Subcutaneous abdominal adipose tissue (tissue), 5 donors: Measurements from ENCODE around the gene CCN5.

Experiments
- H3K27ac ChIP-seq: one replicate; pipeline ENCODE4 v1.7.0; 2013; ENCODE audit warnings: low read depth, mild to moderate bottlenecking, inconsistent platforms, low read length, moderate library complexity
- H3K27me3 ChIP-seq, 5 donors: one replicate each; pipeline ENCODE4 v1.7.0; 2013; ENCODE audit warnings: low read length in 5 of 5, inconsistent platforms in 1 of 5; ENCODE audit not compliant: control insufficient read depth in 5 of 5, insufficient read depth in 4 of 5
- H3K36me3 ChIP-seq, 5 donors: one replicate each; pipeline ENCODE4 v1.7.0; 2013; ENCODE audit warnings: low read length in 5 of 5; ENCODE audit not compliant: control insufficient read depth in 5 of 5, insufficient read depth in 5 of 5
- H3K4me1 ChIP-seq, 5 donors: one replicate each; pipeline ENCODE4 v1.7.0; 2013; ENCODE audit warnings: low read length in 5 of 5, mild to moderate bottlenecking in 3 of 5, moderate library complexity in 1 of 5; ENCODE audit not compliant: control insufficient read depth in 5 of 5, insufficient read depth in 5 of 5
- H3K4me3 ChIP-seq, 5 donors: one replicate each; pipeline ENCODE4 v1.7.0; 2013; ENCODE audit warnings: low read length in 5 of 5, low read depth in 1 of 5
- H3K9ac ChIP-seq, 5 donors: one replicate each; pipeline ENCODE4 v1.7.0; 2013; ENCODE audit warnings: low read length in 5 of 5, mild to moderate bottlenecking in 4 of 5, moderate library complexity in 3 of 5
- H3K9me3 ChIP-seq, 5 donors: one replicate each; pipeline ENCODE4 v1.7.0; 2013; ENCODE audit warnings: low read length in 5 of 5; ENCODE audit not compliant: control insufficient read depth in 5 of 5
- donor health status: healthy.
- donor health status: healthy.
- donor health status: healthy.
- donor health status: healthy.
- donor health status: healthy.

CCN5 gene

GRCh38 chr20:44765701-44766347 is 50.7 kb downstream of the CCN5 start:
- Histone ChIP-seq H3K9me3 (peaks cover 0 to 3% (median 0%) of the 10 kb centered on the region in 5 donors), H3K9ac (no peak overlapping the region), H3K4me3 (no peak overlapping the region), H3K36me3 (no peaks in the 10 kb centered on the region), H3K4me1 (peaks cover 0 to 17% (median 5%) of the 10 kb centered on the region in 5 donors), H3K27me3 (peaks cover 3 to 16% (median 10%) of the 10 kb centered on the region in 5 donors), H3K27ac (no peak overlapping the region)

DNA sequence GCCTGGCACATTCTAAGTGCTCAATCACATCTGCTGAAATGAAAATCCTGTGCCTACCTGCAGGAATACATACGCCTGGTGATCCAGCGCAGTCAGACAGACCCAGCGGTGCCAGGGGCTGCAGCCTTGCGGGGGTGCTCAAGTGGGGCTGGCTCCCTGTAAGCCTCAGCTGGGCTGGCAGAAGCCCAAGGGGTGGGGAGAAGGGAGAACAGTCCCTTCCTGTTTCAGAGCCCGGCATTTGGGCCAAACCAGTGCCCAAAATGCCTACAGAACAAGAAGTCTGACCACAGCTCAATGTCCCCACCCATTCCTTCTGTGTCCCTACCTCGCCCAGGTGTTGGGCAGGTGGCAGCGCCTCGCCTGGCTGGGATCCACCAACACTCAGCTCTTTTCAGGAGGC is 53.1 kb downstream of the CCN5 start:
- H3K27ac ChIP-seq = no peak overlapping the region

GRCh38 chr20:44768854-44769480 is 53.8 kb downstream of the CCN5 start:
- Histone ChIP-seq H3K27me3 (peaks cover 14 to 30% (median 24%) of the 10 kb centered on the region in 5 donors), H3K9me3 (peaks cover 0 to 3% (median 0%) of the 10 kb centered on the region in 5 donors)

More for the DNA sequence above, 53.1 kb downstream of the CCN5 start:
- peaks cover 0 to 3% (median 0%) of the 10 kb centered on the region in 5 donors for H3K9me3 ChIP-seq
- no peaks in the 10 kb centered on the region for H3K36me3 ChIP-seq
- H3K4me3 ChIP-seq = no peak overlapping the region
- no peak overlapping the region for H3K9ac ChIP-seq
- H3K27me3 ChIP-seq = peaks cover 7 to 28% (median 23%) of the 10 kb centered on the region in 5 donors
- H3K4me1 ChIP-seq = peaks cover 0 to 1% (median 0%) of the 10 kb centered on the region in 5 donors

GRCh38 chr20:44769481-44769863 is 54.3 kb downstream of the CCN5 start:
- Histone ChIP-seq H3K4me1 (no peaks in the 10 kb centered on the region), H3K9me3 (peaks cover 0 to 3% (median 0%) of the 10 kb centered on the region in 5 donors), H3K27me3 (peaks cover 15 to 30% (median 27%) of the 10 kb centered on the region in 5 donors), H3K27ac (no peak overlapping the region), H3K9ac (no peak overlapping the region), H3K36me3 (no peaks in the 10 kb centered on the region), H3K4me3 (no peak overlapping the region)

More at GRCh38 chr20:44768854-44769480, 53.8 kb downstream of the CCN5 start:
- no peaks in the 10 kb centered on the region for H3K4me1 ChIP-seq
- H3K27ac ChIP-seq = no peak overlapping the region
- no peak overlapping the region for H3K4me3 ChIP-seq
- H3K9ac ChIP-seq = no peak overlapping the region
- H3K36me3 ChIP-seq = no peaks in the 10 kb centered on the region

DNA sequence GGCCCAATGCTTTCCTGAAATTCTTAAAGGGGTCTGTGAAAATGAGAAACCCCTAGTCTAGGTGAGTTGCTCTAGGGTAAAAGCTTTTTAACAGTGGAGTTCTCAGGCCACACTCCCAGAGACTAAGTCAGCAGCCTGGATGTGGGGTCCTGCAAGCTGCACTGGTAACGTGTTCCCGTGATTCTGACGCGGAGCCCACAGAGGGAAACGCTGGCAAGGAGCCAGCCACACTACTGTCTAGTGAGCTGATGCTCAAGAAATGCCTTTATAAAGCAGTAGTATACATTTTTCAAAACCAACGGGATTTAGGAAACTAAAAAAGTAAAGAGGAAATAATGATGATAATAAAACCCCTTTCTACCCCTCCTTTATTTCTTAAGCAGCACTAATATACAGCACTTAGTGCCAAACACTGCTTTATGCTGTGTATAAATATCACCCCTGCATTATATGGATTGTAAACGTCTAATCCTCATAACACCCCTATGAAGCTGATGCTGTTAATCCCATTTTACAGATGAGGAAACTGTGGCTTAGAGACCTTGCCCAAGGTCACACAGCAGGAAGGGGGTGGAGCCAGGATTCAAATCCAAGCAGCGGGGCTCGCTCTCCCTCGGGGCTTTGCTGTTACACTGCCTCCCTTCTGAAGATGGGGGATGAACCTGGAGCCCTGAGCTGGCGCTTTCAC is 55.5 kb downstream of the CCN5 start:
- no peaks in the 10 kb centered on the region for H3K36me3 ChIP-seq
- no peak overlapping the region for H3K9ac ChIP-seq
- peaks cover 15 to 33% (median 27%) of the 10 kb centered on the region in 5 donors for H3K27me3 ChIP-seq
- peaks cover 0 to 3% (median 0%) of the 10 kb centered on the region in 5 donors for H3K9me3 ChIP-seq
- no peaks in the 10 kb centered on the region for H3K4me1 ChIP-seq
- H3K4me3 ChIP-seq = no peak overlapping the region
- no peak overlapping the region for H3K27ac ChIP-seq

DNA sequence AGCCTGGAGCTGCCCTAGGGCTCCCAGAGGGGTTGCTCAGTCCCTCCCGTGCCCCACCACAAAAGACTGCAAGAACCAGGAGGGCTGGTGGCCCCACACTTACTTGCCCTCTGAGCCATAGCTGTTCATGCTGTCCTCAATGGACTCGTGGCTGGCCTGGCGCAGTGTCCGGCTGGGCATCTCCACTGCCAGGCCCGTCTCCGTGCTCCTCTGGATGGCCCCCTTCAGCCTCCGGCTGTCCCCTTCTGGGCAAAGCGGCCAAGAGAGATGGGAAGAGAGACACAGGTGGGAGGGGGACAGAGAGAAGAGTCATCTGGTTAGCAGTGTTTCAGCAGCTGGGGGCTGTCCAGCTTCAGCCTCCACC is 56.0 kb downstream of the CCN5 start:
- H3K4me3 ChIP-seq = no peak overlapping the region
- H3K4me1 ChIP-seq = no peaks in the 10 kb centered on the region
- no peaks in the 10 kb centered on the region for H3K9me3 ChIP-seq
- H3K36me3 ChIP-seq = no peaks in the 10 kb centered on the region
- H3K27ac ChIP-seq = no peak overlapping the region
- no peak overlapping the region for H3K9ac ChIP-seq
- peaks cover 11 to 33% (median 27%) of the 10 kb centered on the region in 5 donors for H3K27me3 ChIP-seq

GRCh38 chr20:44772636-44773035 is 57.5 kb downstream of the CCN5 start:
- H3K36me3 ChIP-seq = no peaks in the 10 kb centered on the region
- H3K4me1 ChIP-seq = no peaks in the 10 kb centered on the region

DNA sequence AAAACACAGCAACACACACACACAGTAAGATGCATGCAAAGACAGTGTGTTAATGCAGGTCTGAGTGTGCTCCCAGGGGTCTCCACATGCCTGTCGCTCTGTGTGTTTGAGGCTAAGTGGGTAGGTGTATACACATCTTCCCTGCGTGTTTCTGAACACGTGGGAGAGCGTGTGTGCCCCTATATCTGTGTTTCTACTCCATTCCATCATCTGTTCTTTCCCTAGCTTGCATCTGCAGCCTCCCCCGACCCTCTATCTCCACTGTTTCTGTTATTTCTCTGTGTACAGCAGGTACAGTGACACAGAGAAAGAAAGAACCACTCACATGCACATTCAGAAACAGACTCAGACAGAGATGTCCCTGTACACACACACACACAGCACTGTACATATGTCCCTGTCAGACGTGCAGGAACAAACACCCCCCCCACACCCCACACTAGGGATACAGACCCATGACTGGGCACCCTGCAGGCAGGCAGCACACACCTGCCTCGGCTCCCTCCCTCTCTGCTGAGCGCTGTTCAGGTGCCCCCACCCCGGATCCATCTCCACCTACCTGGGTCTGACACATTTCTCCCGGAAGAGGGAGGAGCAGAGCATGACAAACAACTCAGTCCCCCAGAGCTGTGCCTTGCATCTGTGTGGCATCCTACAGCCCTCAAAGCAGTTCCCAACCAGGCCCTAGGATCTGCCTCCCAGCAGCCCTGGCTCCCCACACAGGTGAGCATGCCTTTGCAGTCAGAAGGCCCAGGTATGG is 58.1 kb downstream of the CCN5 start:
- no peak overlapping the region for H3K9ac ChIP-seq
- no peak overlapping the region for H3K4me3 ChIP-seq
- H3K4me1 ChIP-seq = no peaks in the 10 kb centered on the region
- H3K9me3 ChIP-seq = no peaks in the 10 kb centered on the region
- H3K36me3 ChIP-seq = no peaks in the 10 kb centered on the region
- peaks cover 11 to 30% (median 21%) of the 10 kb centered on the region in 5 donors for H3K27me3 ChIP-seq
- no peak overlapping the region for H3K27ac ChIP-seq

More at GRCh38 chr20:44772636-44773035, 57.5 kb downstream of the CCN5 start:
- H3K4me3 ChIP-seq = no peak overlapping the region
- peaks cover 11 to 33% (median 24%) of the 10 kb centered on the region in 5 donors for H3K27me3 ChIP-seq
- no peak overlapping the region for H3K27ac ChIP-seq
- H3K9me3 ChIP-seq = no peaks in the 10 kb centered on the region
- H3K9ac ChIP-seq = no peak overlapping the region

- Histone ChIP-seq H3K9me3 (no peaks in the 10 kb centered on the region), H3K4me1 (no peaks in the 10 kb centered on the region), H3K27ac (no peak overlapping the region), H3K36me3 (no peaks in the 10 kb centered on the region), H3K4me3 (no peak overlapping the region), H3K27me3 (peaks cover 7 to 22% (median 11%) of the 10 kb centered on the region in 5 donors), H3K9ac (no peak overlapping the region)
These were observed 61.8 kb downstream of the CCN5 start for GRCh38 chr20:44776980-44777379.
